NT2/D1 (cell line): ENCODE results near the gene FAM107B.

ENCODE experiments used
- DNase-seq: peaks from one replicate; pipeline ENCODE4 v3.0.0-alpha.2; 2011; ENCODE audit warnings: low read depth, low spot score
- H3K27me3 ChIP-seq: 2 replicates; pipeline ENCODE4 v1.6.0; 2011; ENCODE audit warnings: mild to moderate bottlenecking; ENCODE audit not compliant: insufficient read length, insufficient read depth
- H3K36me3 ChIP-seq: 2 replicates; pipeline ENCODE4 v1.6.1; 2011; ENCODE audit warnings: mild to moderate bottlenecking, low read length, mixed read lengths; ENCODE audit not compliant: insufficient read depth, insufficient read length
- H3K4me1 ChIP-seq: 2 replicates; pipeline ENCODE4 v1.5.1; 2011; ENCODE audit not compliant: insufficient read depth, insufficient read length
- H3K4me3 ChIP-seq: 2 replicates; pipeline ENCODE4 v1.5.1; 2011; ENCODE audit warnings: low read depth; ENCODE audit not compliant: insufficient read length
- H3K9ac ChIP-seq: 2 replicates; pipeline ENCODE4 v1.6.0; 2011; ENCODE audit warnings: low read depth; ENCODE audit not compliant: insufficient read length
- H3K9me3 ChIP-seq: 2 replicates; pipeline ENCODE4 v1.5.1; 2011; ENCODE audit warnings: mild to moderate bottlenecking, low read length; ENCODE audit not compliant: insufficient read depth
- SUZ12 ChIP-seq: IDR thresholded peaks from 2 replicates; pipeline ENCODE4 v1.6.1; 2011; ENCODE audit not compliant: insufficient read length, insufficient read depth; ENCODE audit errors: extremely low read depth
- YY1 ChIP-seq: IDR thresholded peaks from 2 replicates; pipeline ENCODE4 v1.6.1; 2011; ENCODE audit not compliant: insufficient read length, insufficient read depth
- ZNF274 ChIP-seq: IDR thresholded peaks from 2 replicates; pipeline ENCODE4 v1.6.1; 2011; ENCODE audit warnings: mild to moderate bottlenecking, low read depth, low read length

FAM107B gene

GRCh38 chr10:14601326-14601725, 173.4 kb downstream of the FAM107B start:
- TF ChIP-seq YY1: no peak
- no peak for TF ChIP-seq ZNF274
- TF ChIP-seq SUZ12: no peak
- H3K36me3 ChIP-seq: peaks cover 36% of the 10 kb centered on the region

GRCh38 chr10:14600065-14600464, 174.6 kb downstream of the FAM107B start:
- H3K4me1 ChIP-seq: no peaks in the 10 kb centered on the region

More at GRCh38 chr10:14601326-14601725, 173.4 kb downstream of the FAM107B start:
- Histone ChIP-seq H3K27me3 (peaks cover 20% of the 10 kb centered on the region), H3K9me3 (no peaks in the 10 kb centered on the region), H3K4me1 (no peaks in the 10 kb centered on the region), H3K9ac (no peak overlapping the region), H3K4me3 (no peak overlapping the region)
- DNase-seq: no peak

DNA sequence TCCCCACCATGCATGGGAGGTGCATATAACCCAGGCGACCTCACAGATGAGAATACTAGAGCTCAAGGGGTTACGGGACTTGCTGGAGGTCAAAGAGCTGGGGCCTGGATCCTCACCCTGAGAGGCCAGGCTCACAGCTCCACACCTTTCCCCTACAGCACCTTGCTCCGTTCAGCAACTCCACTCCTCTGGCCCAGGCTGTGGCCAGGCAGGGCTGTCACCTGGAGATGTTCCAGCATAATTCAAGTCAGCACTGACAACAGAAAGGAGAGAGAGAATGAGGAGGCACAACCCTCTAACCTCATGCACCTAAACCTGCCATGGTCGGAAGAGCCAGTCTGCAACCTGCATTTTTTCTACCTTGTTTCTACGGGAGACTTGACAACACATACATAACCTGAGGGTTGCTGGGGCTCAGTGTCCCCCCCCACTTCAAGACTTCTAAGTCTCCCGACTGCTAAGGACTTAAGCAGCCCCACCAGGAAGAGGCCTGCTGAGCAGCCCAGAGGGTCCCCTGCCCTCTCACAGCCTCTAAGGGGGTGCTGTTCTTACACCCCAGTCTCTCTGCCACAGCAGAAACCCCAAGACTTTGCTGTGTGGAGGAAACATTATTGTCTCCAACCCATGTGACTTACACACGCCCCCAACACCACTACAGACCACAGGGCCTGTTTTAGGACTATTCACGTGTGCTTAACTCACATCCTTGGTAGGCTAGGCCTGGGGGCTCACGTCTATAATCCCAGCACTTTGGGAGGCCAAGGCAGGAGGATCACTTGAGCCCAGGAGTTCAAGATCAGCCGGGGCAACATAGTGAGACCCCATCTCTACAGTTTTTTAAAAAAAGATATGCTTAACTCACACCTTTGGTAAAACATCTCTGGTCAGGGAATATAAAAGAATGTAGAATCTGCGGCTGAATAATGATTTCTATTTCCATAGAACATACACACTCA, 175.6 kb downstream of the FAM107B start:
- Histone ChIP-seq H3K27me3 (peaks cover 6% of the 10 kb centered on the region), H3K4me1 (no peaks in the 10 kb centered on the region), H3K9me3 (no peaks in the 10 kb centered on the region), H3K4me3 (no peak overlapping the region), H3K9ac (no peak overlapping the region), H3K36me3 (peaks cover 38% of the 10 kb centered on the region)
- no peak for TF ChIP-seq SUZ12
- TF ChIP-seq YY1: no peak
- no peak for TF ChIP-seq ZNF274
- DNase-seq: no peak

More at GRCh38 chr10:14600065-14600464, 174.6 kb downstream of the FAM107B start:
- no peaks in the 10 kb centered on the region for H3K9me3 ChIP-seq
- DNase-seq: no peak
- no peak for TF ChIP-seq ZNF274
- TF ChIP-seq SUZ12: no peak
- H3K36me3 ChIP-seq: peaks cover 38% of the 10 kb centered on the region
- no peak overlapping the region for H3K4me3 ChIP-seq
- H3K9ac ChIP-seq: no peak overlapping the region
- peaks cover 12% of the 10 kb centered on the region for H3K27me3 ChIP-seq

DNA sequence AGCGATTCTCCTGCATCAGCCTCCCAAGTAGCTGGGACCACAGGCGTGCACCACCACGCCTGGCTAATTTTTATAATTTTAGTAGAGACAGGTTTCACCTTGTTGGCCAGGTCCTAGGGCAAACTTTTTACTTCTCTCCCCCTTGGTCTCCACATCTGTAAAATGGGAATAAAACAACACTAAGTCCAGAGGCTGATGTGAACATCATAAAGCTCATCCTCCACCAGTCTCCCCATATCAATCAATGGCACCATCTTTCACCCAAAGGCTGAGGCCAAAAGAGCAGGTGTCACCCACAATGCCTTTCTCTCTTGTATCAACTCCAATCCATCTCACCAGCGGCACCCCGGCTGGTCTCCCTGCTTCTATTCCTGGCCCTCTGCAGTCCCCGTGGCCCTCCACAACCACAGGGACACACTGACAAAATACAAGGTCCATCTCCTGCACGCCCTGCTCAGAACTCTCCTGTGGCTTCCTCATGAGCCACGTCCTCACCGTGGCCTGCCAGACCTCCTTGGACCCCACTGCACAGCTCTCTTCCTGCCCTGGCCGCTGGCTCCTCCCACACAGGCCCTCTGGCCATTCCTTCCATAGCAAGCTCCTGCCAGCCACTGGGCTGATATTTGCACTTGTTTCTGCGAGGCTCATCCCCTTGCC, 179.0 kb downstream of the FAM107B start:
- no peak overlapping the region for H3K9ac ChIP-seq
- no peak for DNase-seq
- TF ChIP-seq YY1: no peak
- no peaks in the 10 kb centered on the region for H3K9me3 ChIP-seq
- H3K4me1 ChIP-seq: no peaks in the 10 kb centered on the region
- H3K27me3 ChIP-seq: no peaks in the 10 kb centered on the region
- peaks cover 28% of the 10 kb centered on the region for H3K36me3 ChIP-seq
- no peak overlapping the region for H3K4me3 ChIP-seq

GRCh38 chr10:14594878-14595525, 179.7 kb downstream of the FAM107B start:
- no peaks in the 10 kb centered on the region for H3K9me3 ChIP-seq
- no peak for TF ChIP-seq ZNF274
- no peak for TF ChIP-seq YY1
- TF ChIP-seq SUZ12: no peak
- no peak for DNase-seq
- no peak overlapping the region for H3K9ac ChIP-seq
- peaks cover 23% of the 10 kb centered on the region for H3K36me3 ChIP-seq
- H3K27me3 ChIP-seq: no peaks in the 10 kb centered on the region
- no peaks in the 10 kb centered on the region for H3K4me1 ChIP-seq
- H3K4me3 ChIP-seq: no peak overlapping the region

DNA sequence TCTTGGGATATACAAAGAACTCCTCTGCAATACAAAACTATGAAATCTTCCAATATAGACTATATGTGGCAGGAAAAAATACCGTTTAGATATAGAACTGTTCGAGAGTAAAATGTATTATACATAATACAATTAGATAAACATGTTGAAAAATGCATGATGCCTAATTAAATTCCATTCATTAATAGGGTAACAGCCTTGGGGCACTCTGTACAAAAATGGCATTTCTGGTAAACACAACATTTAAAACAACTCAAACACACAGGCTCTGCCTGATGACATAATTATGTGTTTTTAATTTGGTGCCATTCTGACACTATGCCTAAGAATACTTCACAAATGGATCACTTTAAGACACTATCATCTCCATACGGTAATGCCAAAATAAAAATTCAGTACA, 180.9 kb downstream of the FAM107B start:
- H3K4me1 ChIP-seq: no peaks in the 10 kb centered on the region
- H3K4me3 ChIP-seq: no peak overlapping the region
- H3K9ac ChIP-seq: no peak overlapping the region
- TF ChIP-seq SUZ12 (no peak), YY1 (no peak), ZNF274 (no peak)
- H3K9me3 ChIP-seq: no peaks in the 10 kb centered on the region
- peaks cover 11% of the 10 kb centered on the region for H3K36me3 ChIP-seq
- H3K27me3 ChIP-seq: no peaks in the 10 kb centered on the region
- no peak for DNase-seq

- H3K36me3 ChIP-seq: peaks cover 2% of the 10 kb centered on the region
- DNase-seq: no peak
- TF ChIP-seq YY1: no peak
- TF ChIP-seq SUZ12: no peak
- TF ChIP-seq ZNF274: no peak
Observed at GRCh38 chr10:14592566-14592965, 182.1 kb downstream of the FAM107B start.

More at GRCh38 chr10:14592566-14592965, 182.1 kb downstream of the FAM107B start:
- no peaks in the 10 kb centered on the region for H3K9me3 ChIP-seq
- H3K9ac ChIP-seq: no peak overlapping the region
- no peaks in the 10 kb centered on the region for H3K4me1 ChIP-seq
- H3K27me3 ChIP-seq: no peaks in the 10 kb centered on the region
- no peak overlapping the region for H3K4me3 ChIP-seq
